H1 (cell line): Measurements from ENCODE around the gene IKZF1. TPM values are rescaled to one million over a fixed set of nuclear protein-coding genes. Genes with fewer than 3 reads are reported as not detected.
A peak's percentile ranks its signal among the peaks of the same experiment; 100 is the strongest.

Experiments
- BACH1 ChIP-seq: IDR thresholded peaks from 2 replicates; pipeline ENCODE4 v1.6.1; 2012; ENCODE audit warnings: low read length, improper control_type of control experiment
- CREB1 ChIP-seq: IDR thresholded peaks from 2 replicates; pipeline ENCODE4 v1.6.1; 2012; ENCODE audit warnings: inconsistent platforms
- GABPA ChIP-seq: IDR thresholded peaks from 2 replicates; pipeline ENCODE4 v1.6.1; 2011; ENCODE audit warnings: mild to moderate bottlenecking, low read length, moderate library complexity, borderline replicate concordance; ENCODE audit not compliant: insufficient read depth
- HDAC6 ChIP-seq: IDR thresholded peaks from one replicate; pipeline ENCODE4 v1.7.1; 2012; ENCODE audit warnings: low read depth, mild to moderate bottlenecking, inconsistent platforms, low read length, moderate library complexity
- JUN ChIP-seq: IDR thresholded peaks from 2 replicates; pipeline ENCODE4 v1.6.1; 2011; ENCODE audit warnings: low read depth, mild to moderate bottlenecking, improper control_type of control experiment, low read length
- RBBP5 ChIP-seq: IDR thresholded peaks from 2 replicates; pipeline ENCODE4 v1.7.1; 2012; ENCODE audit warnings: low read depth, mild to moderate bottlenecking, inconsistent platforms, low read length, moderate library complexity, borderline replicate concordance
- RFX5 ChIP-seq: IDR thresholded peaks from 2 replicates; pipeline ENCODE4 v1.6.1; 2011; ENCODE audit warnings: low read depth, low read length, improper control_type of control experiment, borderline replicate concordance
- RNF2 ChIP-seq: fragments of 200-900, 300-1000 bp; sonication (generic); IDR thresholded peaks from 2 replicates; pipeline ENCODE4 v1.7.1; 2016; ENCODE audit warnings: borderline replicate concordance, low read depth, mild to moderate bottlenecking, antibody characterized with exemption, low read length; ENCODE audit not compliant: poor library complexity, severe bottlenecking; ENCODE audit errors: missing control alignments
- RXRA ChIP-seq: IDR thresholded peaks from 2 replicates; pipeline ENCODE4 v1.6.1; 2011; ENCODE audit warnings: low read depth, mild to moderate bottlenecking, low read length, moderate library complexity; ENCODE audit not compliant: insufficient read depth
- SP1 ChIP-seq: IDR thresholded peaks from 2 replicates; pipeline ENCODE4 v1.6.1; 2011; ENCODE audit warnings: low read depth, low read length
- TBP ChIP-seq: IDR thresholded peaks from 2 replicates; pipeline ENCODE4 v1.6.1; 2011; ENCODE audit warnings: low read depth, low read length, improper control_type of control experiment
- polyA plus RNA-seq, 7 experiments: library from polyadenylated mRNA; depleted of rRNA in 3 of 7; stranded (reverse) in 5 of 7; unstranded in 2 of 7; fragments of >200 nt in 5 of 7; fragments of 200-250 nt in 2 of 7; gene quantifications; 1 replicate in 5 of 7; 2 replicates in 1 of 7; 4 replicates in 1 of 7; pipeline versions ENCODE4 v1.2.1 to v1.2.3, GENCODE V29; 2011 to 2013; ENCODE audit warnings: missing spikeins in 2 of 7, mixed read lengths in 2 of 7
- total RNA-seq: library from RNA; stranded (reverse); fragmentation: NEBNext Ultra II Directional; extraction: Animal tissue kit (Norgen Biotek cat#: 25700); gene quantifications from 2 replicates; pipeline ENCODE4 v1.2.1, GENCODE V29; 2021
- TF ChIP-seq, protein P1 (sequence below): fragments of 300-600 bp; sonication (generic); IDR thresholded peaks from 2 replicates; pipeline ENCODE4 v1.7.1; 2012; ENCODE audit warnings: low read length, moderate library complexity, mild to moderate bottlenecking, inconsistent platforms; ENCODE audit not compliant: insufficient replicate concordance

The IKZF1 gene
- total and polyA plus RNA-seq, 2 of the 8 experiments (the other 6 are each of a cell fraction or from before 2014, with no cell fraction given), result 0.74 to 1.5 TPM

DNA sequence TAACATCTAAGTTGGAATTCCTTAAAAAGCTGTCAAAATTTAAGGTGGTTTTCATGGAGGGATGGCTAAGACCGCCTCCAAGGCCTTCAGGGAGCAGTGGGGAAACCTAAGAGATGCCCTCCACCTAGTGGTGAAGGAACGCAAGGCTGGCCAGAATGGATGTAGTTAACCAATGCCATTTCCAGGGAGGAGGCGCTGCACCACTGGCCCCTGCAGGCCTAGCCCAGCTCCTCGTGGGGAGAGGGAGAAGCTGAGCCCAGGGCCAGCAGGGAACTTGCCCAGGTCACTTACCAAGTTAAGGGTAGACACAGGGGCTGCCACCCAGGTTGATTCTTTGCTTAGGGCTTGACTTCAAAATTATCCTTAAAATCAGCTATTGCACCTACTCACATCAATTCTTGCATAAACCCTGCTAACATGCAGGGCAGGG is 113.6 kb downstream of the IKZF1 start (continued):
- TF ChIP-seq, protein P1, sequence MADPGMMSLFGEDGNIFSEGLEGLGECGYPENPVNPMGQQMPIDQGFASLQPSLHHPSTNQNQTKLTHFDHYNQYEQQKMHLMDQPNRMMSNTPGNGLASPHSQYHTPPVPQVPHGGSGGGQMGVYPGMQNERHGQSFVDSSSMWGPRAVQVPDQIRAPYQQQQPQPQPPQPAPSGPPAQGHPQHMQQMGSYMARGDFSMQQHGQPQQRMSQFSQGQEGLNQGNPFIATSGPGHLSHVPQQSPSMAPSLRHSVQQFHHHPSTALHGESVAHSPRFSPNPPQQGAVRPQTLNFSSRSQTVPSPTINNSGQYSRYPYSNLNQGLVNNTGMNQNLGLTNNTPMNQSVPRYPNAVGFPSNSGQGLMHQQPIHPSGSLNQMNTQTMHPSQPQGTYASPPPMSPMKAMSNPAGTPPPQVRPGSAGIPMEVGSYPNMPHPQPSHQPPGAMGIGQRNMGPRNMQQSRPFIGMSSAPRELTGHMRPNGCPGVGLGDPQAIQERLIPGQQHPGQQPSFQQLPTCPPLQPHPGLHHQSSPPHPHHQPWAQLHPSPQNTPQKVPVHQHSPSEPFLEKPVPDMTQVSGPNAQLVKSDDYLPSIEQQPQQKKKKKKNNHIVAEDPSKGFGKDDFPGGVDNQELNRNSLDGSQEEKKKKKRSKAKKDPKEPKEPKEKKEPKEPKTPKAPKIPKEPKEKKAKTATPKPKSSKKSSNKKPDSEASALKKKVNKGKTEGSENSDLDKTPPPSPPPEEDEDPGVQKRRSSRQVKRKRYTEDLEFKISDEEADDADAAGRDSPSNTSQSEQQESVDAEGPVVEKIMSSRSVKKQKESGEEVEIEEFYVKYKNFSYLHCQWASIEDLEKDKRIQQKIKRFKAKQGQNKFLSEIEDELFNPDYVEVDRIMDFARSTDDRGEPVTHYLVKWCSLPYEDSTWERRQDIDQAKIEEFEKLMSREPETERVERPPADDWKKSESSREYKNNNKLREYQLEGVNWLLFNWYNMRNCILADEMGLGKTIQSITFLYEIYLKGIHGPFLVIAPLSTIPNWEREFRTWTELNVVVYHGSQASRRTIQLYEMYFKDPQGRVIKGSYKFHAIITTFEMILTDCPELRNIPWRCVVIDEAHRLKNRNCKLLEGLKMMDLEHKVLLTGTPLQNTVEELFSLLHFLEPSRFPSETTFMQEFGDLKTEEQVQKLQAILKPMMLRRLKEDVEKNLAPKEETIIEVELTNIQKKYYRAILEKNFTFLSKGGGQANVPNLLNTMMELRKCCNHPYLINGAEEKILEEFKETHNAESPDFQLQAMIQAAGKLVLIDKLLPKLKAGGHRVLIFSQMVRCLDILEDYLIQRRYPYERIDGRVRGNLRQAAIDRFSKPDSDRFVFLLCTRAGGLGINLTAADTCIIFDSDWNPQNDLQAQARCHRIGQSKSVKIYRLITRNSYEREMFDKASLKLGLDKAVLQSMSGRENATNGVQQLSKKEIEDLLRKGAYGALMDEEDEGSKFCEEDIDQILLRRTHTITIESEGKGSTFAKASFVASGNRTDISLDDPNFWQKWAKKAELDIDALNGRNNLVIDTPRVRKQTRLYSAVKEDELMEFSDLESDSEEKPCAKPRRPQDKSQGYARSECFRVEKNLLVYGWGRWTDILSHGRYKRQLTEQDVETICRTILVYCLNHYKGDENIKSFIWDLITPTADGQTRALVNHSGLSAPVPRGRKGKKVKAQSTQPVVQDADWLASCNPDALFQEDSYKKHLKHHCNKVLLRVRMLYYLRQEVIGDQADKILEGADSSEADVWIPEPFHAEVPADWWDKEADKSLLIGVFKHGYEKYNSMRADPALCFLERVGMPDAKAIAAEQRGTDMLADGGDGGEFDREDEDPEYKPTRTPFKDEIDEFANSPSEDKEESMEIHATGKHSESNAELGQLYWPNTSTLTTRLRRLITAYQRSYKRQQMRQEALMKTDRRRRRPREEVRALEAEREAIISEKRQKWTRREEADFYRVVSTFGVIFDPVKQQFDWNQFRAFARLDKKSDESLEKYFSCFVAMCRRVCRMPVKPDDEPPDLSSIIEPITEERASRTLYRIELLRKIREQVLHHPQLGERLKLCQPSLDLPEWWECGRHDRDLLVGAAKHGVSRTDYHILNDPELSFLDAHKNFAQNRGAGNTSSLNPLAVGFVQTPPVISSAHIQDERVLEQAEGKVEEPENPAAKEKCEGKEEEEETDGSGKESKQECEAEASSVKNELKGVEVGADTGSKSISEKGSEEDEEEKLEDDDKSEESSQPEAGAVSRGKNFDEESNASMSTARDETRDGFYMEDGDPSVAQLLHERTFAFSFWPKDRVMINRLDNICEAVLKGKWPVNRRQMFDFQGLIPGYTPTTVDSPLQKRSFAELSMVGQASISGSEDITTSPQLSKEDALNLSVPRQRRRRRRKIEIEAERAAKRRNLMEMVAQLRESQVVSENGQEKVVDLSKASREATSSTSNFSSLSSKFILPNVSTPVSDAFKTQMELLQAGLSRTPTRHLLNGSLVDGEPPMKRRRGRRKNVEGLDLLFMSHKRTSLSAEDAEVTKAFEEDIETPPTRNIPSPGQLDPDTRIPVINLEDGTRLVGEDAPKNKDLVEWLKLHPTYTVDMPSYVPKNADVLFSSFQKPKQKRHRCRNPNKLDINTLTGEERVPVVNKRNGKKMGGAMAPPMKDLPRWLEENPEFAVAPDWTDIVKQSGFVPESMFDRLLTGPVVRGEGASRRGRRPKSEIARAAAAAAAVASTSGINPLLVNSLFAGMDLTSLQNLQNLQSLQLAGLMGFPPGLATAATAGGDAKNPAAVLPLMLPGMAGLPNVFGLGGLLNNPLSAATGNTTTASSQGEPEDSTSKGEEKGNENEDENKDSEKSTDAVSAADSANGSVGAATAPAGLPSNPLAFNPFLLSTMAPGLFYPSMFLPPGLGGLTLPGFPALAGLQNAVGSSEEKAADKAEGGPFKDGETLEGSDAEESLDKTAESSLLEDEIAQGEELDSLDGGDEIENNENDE, result no peak
- TF ChIP-seq RXRA, result no peak
- no peak for TF ChIP-seq RNF2
- no peak for TF ChIP-seq SP1
- TF ChIP-seq JUN, result no peak
- no peak for TF ChIP-seq RBBP5
- TF ChIP-seq HDAC6, result no peak
- TF ChIP-seq BACH1, result no peak
- TF ChIP-seq CREB1, result 0 out of 2 replicates have a peak, but pooled peaks have one; percentile 12
- no peak for TF ChIP-seq TBP
- no peak for TF ChIP-seq RFX5
- no peak for TF ChIP-seq GABPA
